Measurements from ENCODE around the gene TMEM80. TPM values are rescaled to one million over a fixed set of nuclear protein-coding genes. Genes with fewer than 3 reads are reported as not detected.

TMEM80 gene
- 26.4 and 33.7 TPM in 2 replicates for total RNA-seq

GRCh38 chr11:695538-696248, at the start of gene TMEM80:
Gene TMEM80, plus strand, starts transcription at chr11:695816. Its CDS starts 12 bp downstream, at chr11:695828.

GRCh38 chr11:694563-695287, 891 bp upstream of the TMEM80 start, which contains the start of gene DEAF1:
Gene DEAF1, minus strand, starts transcription at chr11:695222. Its CDS starts 175 bp downstream, at chr11:695047.

DNA sequence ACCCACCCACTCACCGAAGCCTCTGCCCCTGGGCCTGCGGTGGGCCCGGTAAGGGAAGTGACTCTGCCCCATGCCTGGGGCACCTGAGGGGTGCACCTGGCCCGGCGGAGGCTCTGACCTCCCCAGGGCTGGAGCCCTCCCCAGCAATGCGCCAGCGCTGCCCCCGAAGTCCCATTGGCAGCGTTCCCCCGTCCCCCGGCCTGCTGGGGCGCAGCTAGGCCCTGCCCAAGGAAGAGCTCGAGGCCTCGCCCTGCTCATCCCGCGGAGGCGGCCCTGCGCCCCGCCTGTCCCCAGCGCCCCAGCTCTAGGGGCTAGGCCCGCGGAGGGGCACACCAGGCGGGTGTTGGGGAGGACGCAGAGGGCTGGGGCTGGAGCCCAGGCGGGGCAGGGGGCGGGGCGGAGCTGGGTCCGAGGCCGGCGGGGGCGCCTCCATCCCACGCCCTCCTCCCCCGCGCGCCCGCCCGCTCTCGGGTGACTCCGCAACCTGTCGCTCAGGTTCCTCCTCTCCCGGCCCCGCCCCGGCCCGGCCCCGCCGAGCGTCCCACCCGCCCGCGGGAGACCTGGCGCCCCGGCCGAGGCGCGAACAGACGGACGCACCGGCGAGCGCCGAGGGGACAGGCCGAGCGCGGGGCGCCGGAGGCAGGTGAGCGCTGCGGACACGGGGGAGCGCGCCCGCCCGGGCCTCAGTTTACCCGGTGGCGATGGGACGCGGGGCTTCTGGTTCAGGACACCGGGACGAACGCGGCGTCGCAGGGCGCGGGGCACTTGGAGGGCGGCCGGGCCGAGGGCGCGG, 10.2 kb downstream of the TMEM80 start, which contains the start of gene EPS8L2:
Gene EPS8L2 (plus strand): TSS at position 586 of the 793 bp plus-strand sequence. CDS start 3,177 bp downstream, outside the sequence.

GRCh38 chr11:747158-748006, 51.8 kb downstream of the TMEM80 start, which contains the start of gene TALDO1:
Gene TALDO1, plus strand, starts transcription at chr11:747464. Its CDS starts 18 bp downstream, at chr11:747482.

Other genes starting within 250 kb of the TMEM80 start
- gene PTDSS2, start 245.5 kb upstream of the TMEM80 start, total RNA-seq = 65.9 and 71.3 TPM in 2 replicates
- 401 and 651 TPM in 2 replicates for gene RNH1, start 188.6 kb upstream of the TMEM80 start, total RNA-seq
- gene HRAS, start 160.2 kb upstream of the TMEM80 start, total RNA-seq = 48.3 and 53.2 TPM in 2 replicates
- 0.12 and 1.1 TPM in 2 replicates for gene LRRC56, start 158.3 kb upstream of the TMEM80 start, total RNA-seq
- 0.60 and 0.70 TPM in 2 replicates for gene LMNTD2, start 135.1 kb upstream of the TMEM80 start, total RNA-seq
- 4.4 and 27.9 TPM in 2 replicates for gene RASSF7, start 134.8 kb upstream of the TMEM80 start, total RNA-seq
- 14.8 and 16.9 TPM in 2 replicates for gene PHRF1, start 119.3 kb upstream of the TMEM80 start, total RNA-seq
- 18.9 and 21.2 TPM in 2 replicates for gene IRF7, start 79.9 kb upstream of the TMEM80 start, total RNA-seq
- gene CDHR5, start 70.9 kb upstream of the TMEM80 start, total RNA-seq = not detected in 2 replicates
- gene SCT, start 68.6 kb upstream of the TMEM80 start, total RNA-seq = not detected in 2 replicates
- gene DRD4, start 58.5 kb upstream of the TMEM80 start, total RNA-seq = not detected in 2 replicates
- gene DEAF1, start 594 bp upstream of the TMEM80 start, total RNA-seq = 33.8 and 39.2 TPM in 2 replicates
- 18.2 and 19.9 TPM in 2 replicates for gene EPS8L2, start 10.4 kb downstream of the TMEM80 start, total RNA-seq
- 105 and 133 TPM in 2 replicates for gene TALDO1, start 51.6 kb downstream of the TMEM80 start, total RNA-seq
- gene GATD1, start 81.7 kb downstream of the TMEM80 start, total RNA-seq = 34.0 and 46.0 TPM in 2 replicates
- 0.94 and 1.3 TPM in 2 replicates for gene CEND1, start 94.3 kb downstream of the TMEM80 start, total RNA-seq
- gene SLC25A22, start 102.5 kb downstream of the TMEM80 start, total RNA-seq = 9.8 and 18.2 TPM in 2 replicates
- gene PIDD1, start 109.4 kb downstream of the TMEM80 start, total RNA-seq = 7.4 and 12.1 TPM in 2 replicates
- 1,276 and 1,479 TPM in 2 replicates for gene RPLP2, start 114.2 kb downstream of the TMEM80 start, total RNA-seq
- gene PNPLA2, start 123.1 kb downstream of the TMEM80 start, total RNA-seq = 32.1 and 37.1 TPM in 2 replicates
- gene CRACR2B, start 132.1 kb downstream of the TMEM80 start, total RNA-seq = 0.70 and 3.3 TPM in 2 replicates
- gene CD151, start 137.1 kb downstream of the TMEM80 start, total RNA-seq = 300 and 449 TPM in 2 replicates
- 144 and 256 TPM in 2 replicates for gene POLR2L, start 146.7 kb downstream of the TMEM80 start, total RNA-seq
- 282 and 332 TPM in 2 replicates for gene TSPAN4, start 147.0 kb downstream of the TMEM80 start, total RNA-seq
- 88.0 and 91.3 TPM in 2 replicates for gene CHID1, start 215.0 kb downstream of the TMEM80 start, total RNA-seq
- 41.9 and 47.2 TPM in 2 replicates for gene AP2A2, start 230.1 kb downstream of the TMEM80 start, total RNA-seq